Activated naive CD8-positive, alpha-beta T cell treated with anti-CD3 and anti-CD28 coated beads for 36 hours (primary cell): ENCODE data around the gene MCTP1. TPM values are rescaled to one million over a fixed set of nuclear protein-coding genes. Genes with fewer than 3 reads are reported as not detected.

Experiments
- DNase-seq: peaks from one replicate; pipeline ENCODE4 v3.0.0; 2021
- H3K27ac Mint-ChIP-seq: one replicate; pipeline ENCODE4 v1.8.0; 2022; ENCODE audit warnings: mild to moderate bottlenecking, moderate library complexity, mixed read lengths
- H3K27me3 Mint-ChIP-seq: one replicate; pipeline ENCODE4 v1.8.0; 2022; ENCODE audit warnings: mild to moderate bottlenecking, mixed read lengths
- H3K36me3 Mint-ChIP-seq: one replicate; pipeline ENCODE4 v1.8.0; 2021; ENCODE audit warnings: mild to moderate bottlenecking, mixed read lengths
- H3K4me1 Mint-ChIP-seq: one replicate; pipeline ENCODE4 v1.8.0; 2021; ENCODE audit warnings: mixed read lengths
- H3K4me3 Mint-ChIP-seq: one replicate; pipeline ENCODE4 v1.8.0; 2022; ENCODE audit warnings: mild to moderate bottlenecking, moderate library complexity, mixed read lengths
- H3K9me3 Mint-ChIP-seq: one replicate; pipeline ENCODE4 v1.8.0; 2022; ENCODE audit warnings: mixed read lengths
- total RNA-seq, 2 experiments: library from RNA; stranded (reverse); gene quantifications; one replicate each; pipeline ENCODE4 v1.2.3, GENCODE V29; 2021

The MCTP1 gene
- total RNA-seq = 1 to 10 TPM; 1.1 to 1.3 TPM

GRCh38 chr5:95284572-95285408, at the start of gene MCTP1:
Gene MCTP1 (minus strand): TSS chr5:95285094.
- Mint-ChIP-seq H3K36me3 (no peaks in the 10 kb centered on the region), H3K27me3 (peaks cover 71% of the 10 kb centered on the region), H3K9me3 (no peaks in the 10 kb centered on the region), H3K4me3 (peak within 1 kb of the TSS; percentile 56), H3K27ac (no peak within 1 kb of the TSS), H3K4me1 (peaks cover 9% of the 10 kb centered on the region)
- peak; percentile 18 for DNase-seq

DNA sequence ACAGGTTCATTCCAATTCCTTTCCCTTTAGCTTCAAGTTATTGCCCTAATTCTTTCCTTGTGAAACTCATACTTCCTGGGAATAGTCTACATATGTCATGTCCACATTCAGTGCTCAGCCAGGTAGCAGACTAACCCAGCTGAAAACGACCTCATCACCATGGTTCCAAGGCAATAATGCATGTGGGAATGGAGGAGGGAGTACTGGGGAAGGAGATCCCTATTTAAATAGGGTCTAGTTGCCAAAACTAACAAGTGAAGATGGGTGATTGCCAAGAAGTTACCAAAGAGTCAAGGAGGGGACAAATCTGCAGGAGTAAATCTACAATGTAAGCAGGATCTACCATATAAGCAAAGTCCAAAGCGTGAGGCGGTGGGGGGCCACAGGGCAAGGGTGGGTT, 47.3 kb upstream of the MCTP1 start:
- Mint-ChIP-seq H3K4me1 (no peaks in the 10 kb centered on the region), H3K27me3 (peaks cover 16% of the 10 kb centered on the region), H3K4me3 (no peak overlapping the region), H3K9me3 (peaks cover 1% of the 10 kb centered on the region), H3K36me3 (no peaks in the 10 kb centered on the region), H3K27ac (no peak overlapping the region)
- DNase-seq = no peak

DNA sequence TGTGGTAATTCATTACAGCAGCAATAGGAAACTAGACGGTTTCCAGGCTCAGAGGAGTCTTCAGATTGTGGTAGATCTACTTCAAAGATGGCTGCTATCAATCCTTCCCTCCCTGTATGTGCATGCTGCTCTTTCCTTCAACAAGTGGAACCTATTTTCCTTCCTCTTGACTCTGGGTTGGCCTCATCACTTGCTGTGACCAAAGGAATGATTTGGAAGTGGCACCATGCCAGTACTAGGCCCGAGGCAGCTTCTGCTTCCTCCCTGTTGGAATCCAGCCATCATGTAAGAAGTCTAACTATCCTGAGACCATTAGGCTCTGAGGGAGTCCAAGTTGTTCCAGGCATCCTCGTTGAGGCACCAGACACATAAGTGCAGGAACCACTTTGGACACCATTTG, 46.5 kb upstream of the MCTP1 start:
- no peak overlapping the region for H3K4me3 Mint-ChIP-seq
- no peak overlapping the region for H3K27ac Mint-ChIP-seq
- H3K36me3 Mint-ChIP-seq = no peaks in the 10 kb centered on the region
- peaks cover 14% of the 10 kb centered on the region for H3K27me3 Mint-ChIP-seq
- peaks cover 1% of the 10 kb centered on the region for H3K9me3 Mint-ChIP-seq
- no peak for DNase-seq
- H3K4me1 Mint-ChIP-seq = no peaks in the 10 kb centered on the region

DNA sequence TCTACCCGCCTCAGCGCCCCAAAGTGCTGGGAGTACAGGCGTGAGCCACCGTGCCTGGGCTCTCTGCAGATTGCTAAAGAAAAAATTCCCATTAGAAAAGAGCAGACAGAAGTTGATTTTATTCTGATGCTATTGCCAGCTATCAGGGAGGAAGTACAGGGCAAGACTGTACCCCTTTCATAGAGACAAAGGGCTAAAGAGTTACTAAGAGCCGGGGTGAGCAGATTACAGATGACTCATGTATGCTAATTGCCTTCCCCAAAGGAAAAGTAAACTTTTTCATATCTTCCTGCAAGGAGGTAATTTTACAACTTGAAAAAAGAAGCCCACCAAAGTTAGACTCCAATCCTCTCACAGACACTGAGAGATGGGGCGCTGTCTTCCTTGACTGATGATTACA, 42.3 kb upstream of the MCTP1 start:
- no peak for DNase-seq
- H3K36me3 Mint-ChIP-seq = no peaks in the 10 kb centered on the region
- H3K9me3 Mint-ChIP-seq = no peaks in the 10 kb centered on the region
- no peaks in the 10 kb centered on the region for H3K27me3 Mint-ChIP-seq
- H3K27ac Mint-ChIP-seq = no peak overlapping the region
- H3K4me1 Mint-ChIP-seq = no peaks in the 10 kb centered on the region
- no peak overlapping the region for H3K4me3 Mint-ChIP-seq

DNA sequence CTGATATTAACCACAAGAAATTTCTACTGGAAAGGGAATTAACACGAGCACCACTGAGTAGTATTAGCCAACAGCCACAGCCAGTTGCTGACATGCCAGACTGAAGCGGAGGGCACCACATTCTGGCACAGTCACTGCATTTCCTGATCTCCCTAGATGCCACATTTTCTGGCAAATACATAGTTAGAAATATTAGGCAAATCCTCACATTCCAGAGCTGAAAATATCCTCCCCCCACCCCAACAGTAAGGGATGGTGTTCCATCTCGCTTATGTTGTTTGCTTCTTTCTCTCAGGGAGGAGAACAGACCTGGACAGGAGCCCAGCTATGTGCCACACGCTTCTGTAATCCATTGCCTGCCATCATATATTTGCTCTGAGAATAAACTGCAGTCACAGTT, 32.8 kb upstream of the MCTP1 start:
- no peak overlapping the region for H3K27ac Mint-ChIP-seq
- no peaks in the 10 kb centered on the region for H3K36me3 Mint-ChIP-seq
- no peaks in the 10 kb centered on the region for H3K9me3 Mint-ChIP-seq
- no peaks in the 10 kb centered on the region for H3K4me1 Mint-ChIP-seq
- peaks cover 3% of the 10 kb centered on the region for H3K27me3 Mint-ChIP-seq
- H3K4me3 Mint-ChIP-seq = no peak overlapping the region
- no peak for DNase-seq

DNA sequence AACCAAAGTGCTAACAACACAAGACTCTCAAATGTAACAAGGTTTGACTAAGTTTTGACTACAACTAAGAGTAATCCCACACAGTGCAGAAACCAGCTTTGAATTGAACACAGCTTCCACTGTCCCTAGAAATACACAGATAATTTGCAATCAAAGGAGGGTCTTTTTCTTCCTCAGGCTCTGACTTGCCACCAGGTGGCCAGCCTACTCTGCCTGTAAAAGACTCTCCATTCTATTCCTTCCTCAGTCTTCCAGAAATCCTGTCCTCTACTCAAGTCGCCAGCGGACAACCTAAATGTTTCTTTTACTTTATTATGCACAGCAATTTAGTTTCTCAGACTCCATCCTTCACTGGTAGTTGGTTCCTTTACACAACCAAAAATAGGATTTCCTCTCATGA, 32.2 kb upstream of the MCTP1 start:
- peaks cover 3% of the 10 kb centered on the region for H3K9me3 Mint-ChIP-seq
- no peak overlapping the region for H3K4me3 Mint-ChIP-seq
- H3K4me1 Mint-ChIP-seq = no peaks in the 10 kb centered on the region
- DNase-seq = no peak
- H3K36me3 Mint-ChIP-seq = no peaks in the 10 kb centered on the region
- H3K27me3 Mint-ChIP-seq = peaks cover 3% of the 10 kb centered on the region
- no peak overlapping the region for H3K27ac Mint-ChIP-seq

DNA sequence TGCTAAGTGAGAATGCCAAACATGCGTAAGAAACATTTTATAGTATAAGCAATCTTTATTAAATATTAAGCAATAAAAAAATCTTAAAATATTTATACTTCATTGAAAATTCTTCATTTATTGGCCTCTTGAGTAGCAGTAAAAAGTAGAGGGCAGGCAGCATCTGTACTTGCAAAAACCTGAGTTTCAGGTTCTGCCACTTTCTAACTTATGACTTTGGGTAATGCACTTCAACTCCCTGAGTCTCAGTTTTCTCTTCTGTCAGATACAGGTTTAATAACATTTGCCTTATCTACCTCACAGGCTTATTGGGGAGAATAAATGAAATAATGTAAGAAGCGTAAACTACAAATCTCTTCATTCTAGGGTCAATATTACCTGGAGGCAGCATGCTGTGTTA, 19.8 kb upstream of the MCTP1 start:
- DNase-seq = no peak
- Mint-ChIP-seq H3K4me1 (no peaks in the 10 kb centered on the region), H3K27me3 (peaks cover 20% of the 10 kb centered on the region), H3K9me3 (no peaks in the 10 kb centered on the region), H3K4me3 (no peak overlapping the region), H3K27ac (no peak overlapping the region), H3K36me3 (no peaks in the 10 kb centered on the region)

DNA sequence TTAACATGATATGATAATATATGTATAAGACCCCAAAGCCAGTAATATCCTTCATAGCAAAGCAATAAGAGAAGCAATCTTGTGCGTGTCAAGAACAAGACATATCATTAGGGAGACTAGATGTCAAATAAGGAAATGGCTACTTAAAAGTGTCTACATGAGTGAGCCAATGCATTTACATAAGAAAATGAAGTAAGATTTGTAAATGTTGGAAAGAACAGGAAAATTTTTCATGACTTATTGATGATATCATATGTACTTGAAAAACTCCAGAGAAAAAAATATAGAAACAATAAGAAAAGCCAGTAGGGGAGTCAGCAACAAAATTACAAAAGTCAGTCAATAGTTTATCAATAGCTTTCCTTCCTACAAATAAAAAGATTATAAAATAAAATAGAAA, 13.8 kb upstream of the MCTP1 start:
- Mint-ChIP-seq H3K36me3 (no peaks in the 10 kb centered on the region), H3K9me3 (no peaks in the 10 kb centered on the region), H3K4me1 (no peaks in the 10 kb centered on the region), H3K27me3 (peaks cover 29% of the 10 kb centered on the region), H3K4me3 (no peak overlapping the region), H3K27ac (no peak overlapping the region)
- DNase-seq = no peak

- H3K36me3 Mint-ChIP-seq = no peaks in the 10 kb centered on the region
Measured at GRCh38 chr5:95296291-95296690, 11.4 kb upstream of the MCTP1 start.

DNA sequence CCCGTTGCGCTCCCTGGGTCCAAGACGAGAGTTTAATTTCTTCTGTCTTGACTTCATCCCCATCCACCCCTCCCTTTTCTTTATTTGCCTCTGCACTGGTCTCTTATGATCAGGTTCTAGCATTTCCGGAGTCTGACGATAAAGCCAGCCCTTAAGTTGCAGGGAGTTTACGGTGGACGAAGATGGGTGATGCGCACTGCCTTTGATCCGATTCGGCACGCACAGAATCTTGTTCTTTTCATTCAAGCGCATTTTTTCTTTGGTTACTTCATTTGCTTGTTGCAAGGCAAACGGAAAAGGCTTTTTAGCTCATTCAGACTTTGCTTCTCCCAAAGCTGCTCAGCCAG, 488 bp upstream of the MCTP1 start:
- H3K36me3 Mint-ChIP-seq = no peaks in the 10 kb centered on the region
- peaks cover 9% of the 10 kb centered on the region for H3K4me1 Mint-ChIP-seq
- H3K9me3 Mint-ChIP-seq = no peaks in the 10 kb centered on the region
- no peak overlapping the region for H3K27ac Mint-ChIP-seq
- peak overlapping the region; percentile 56 for H3K4me3 Mint-ChIP-seq
- peaks cover 74% of the 10 kb centered on the region for H3K27me3 Mint-ChIP-seq
- no peak for DNase-seq

More at GRCh38 chr5:95296291-95296690, 11.4 kb upstream of the MCTP1 start:
- Mint-ChIP-seq H3K27me3 (peaks cover 24% of the 10 kb centered on the region), H3K27ac (no peak overlapping the region), H3K4me1 (no peaks in the 10 kb centered on the region), H3K9me3 (no peaks in the 10 kb centered on the region), H3K4me3 (no peak overlapping the region)
- DNase-seq = no peak

DNA sequence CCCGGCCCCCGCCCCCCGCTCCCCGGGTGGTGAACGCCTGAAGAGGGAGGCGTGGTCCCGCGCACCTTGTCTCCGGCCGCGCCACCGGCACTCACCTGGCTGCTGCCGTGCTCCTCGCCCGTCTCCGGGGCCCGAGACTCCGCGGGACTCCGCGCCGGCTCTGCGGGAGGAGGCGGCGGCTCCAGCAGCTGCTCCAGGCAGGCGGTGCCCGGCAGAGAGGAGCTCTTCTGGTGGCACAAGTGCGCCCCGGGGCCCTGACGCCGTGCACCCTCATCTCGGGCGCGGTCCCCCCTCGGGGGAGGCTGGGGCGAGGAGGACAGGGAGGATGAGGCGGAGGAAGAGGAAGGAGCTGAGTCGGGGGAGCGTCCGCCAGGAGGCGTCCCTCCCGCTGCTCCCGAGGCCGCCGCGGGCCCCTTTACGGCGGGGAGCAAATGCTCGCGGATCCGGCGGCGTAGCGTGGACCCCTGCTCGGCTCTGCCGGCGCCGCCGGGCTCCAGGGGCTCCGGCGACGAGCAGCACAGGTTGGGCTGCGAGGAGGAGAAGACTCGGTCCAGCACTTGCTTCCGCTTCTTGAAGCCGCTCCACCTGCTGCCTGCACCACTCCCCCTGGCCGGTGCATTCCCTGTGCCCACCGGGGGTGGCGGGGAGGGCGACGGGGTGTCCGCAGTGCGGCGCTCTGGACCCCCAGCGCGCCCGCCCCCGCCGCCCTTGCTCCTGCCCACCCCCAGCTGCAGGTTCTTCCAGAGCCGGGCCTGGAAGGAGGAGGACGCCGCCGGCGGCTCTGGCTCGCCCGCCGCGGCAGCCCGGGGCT, 928 bp downstream of the MCTP1 start:
- peak; percentile 35 for DNase-seq
- peaks cover 70% of the 10 kb centered on the region for H3K27me3 Mint-ChIP-seq
- peak overlapping the region; percentile 47 for H3K4me3 Mint-ChIP-seq
- H3K9me3 Mint-ChIP-seq = no peaks in the 10 kb centered on the region
- no peak overlapping the region for H3K27ac Mint-ChIP-seq
- H3K36me3 Mint-ChIP-seq = no peaks in the 10 kb centered on the region
- peaks cover 9% of the 10 kb centered on the region for H3K4me1 Mint-ChIP-seq

- no peaks in the 10 kb centered on the region for H3K36me3 Mint-ChIP-seq
- no peak overlapping the region for H3K27ac Mint-ChIP-seq
- no peaks in the 10 kb centered on the region for H3K9me3 Mint-ChIP-seq
- no peak for DNase-seq
- H3K27me3 Mint-ChIP-seq = peaks cover 65% of the 10 kb centered on the region
- H3K4me3 Mint-ChIP-seq = peak overlapping the region; percentile 19
- H3K4me1 Mint-ChIP-seq = peaks cover 9% of the 10 kb centered on the region
Measured at GRCh38 chr5:95283022-95283615, 1.8 kb downstream of the MCTP1 start.

GRCh38 chr5:95281226-95281625, 3.7 kb downstream of the MCTP1 start:
- no peaks in the 10 kb centered on the region for H3K36me3 Mint-ChIP-seq
- H3K27me3 Mint-ChIP-seq = peaks cover 48% of the 10 kb centered on the region

GRCh38 chr5:95280401-95281095, 4.3 kb downstream of the MCTP1 start:
- H3K36me3 Mint-ChIP-seq = no peaks in the 10 kb centered on the region
- no peaks in the 10 kb centered on the region for H3K9me3 Mint-ChIP-seq
- peaks cover 9% of the 10 kb centered on the region for H3K4me1 Mint-ChIP-seq
- DNase-seq = no peak
- no peak overlapping the region for H3K4me3 Mint-ChIP-seq
- H3K27ac Mint-ChIP-seq = no peak overlapping the region
- H3K27me3 Mint-ChIP-seq = peaks cover 46% of the 10 kb centered on the region

More at GRCh38 chr5:95281226-95281625, 3.7 kb downstream of the MCTP1 start:
- no peak for DNase-seq
- Mint-ChIP-seq H3K4me3 (no peak overlapping the region), H3K27ac (no peak overlapping the region), H3K4me1 (peaks cover 9% of the 10 kb centered on the region), H3K9me3 (no peaks in the 10 kb centered on the region)

DNA sequence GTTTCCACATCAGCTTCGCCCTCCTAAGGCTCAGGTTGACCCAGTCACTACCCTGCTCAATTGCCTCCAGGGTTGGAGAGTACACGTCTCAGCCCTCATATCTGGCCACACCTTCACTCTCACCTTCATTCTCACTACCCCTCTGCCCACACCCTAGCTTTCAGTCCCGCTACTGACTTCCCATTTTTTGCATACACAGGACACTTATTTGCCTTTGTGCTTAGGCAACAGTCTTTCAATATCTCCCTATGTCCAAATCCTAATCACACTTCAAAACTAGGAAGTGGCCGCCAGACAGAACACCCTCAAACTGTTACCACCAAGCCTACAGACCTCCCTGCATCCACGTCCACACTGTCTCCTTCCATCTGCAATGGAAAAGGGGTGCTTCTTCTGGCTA, 10.9 kb downstream of the MCTP1 start:
- peaks cover 12% of the 10 kb centered on the region for H3K27me3 Mint-ChIP-seq

More for the DNA sequence above, 10.9 kb downstream of the MCTP1 start:
- Mint-ChIP-seq H3K9me3 (no peaks in the 10 kb centered on the region), H3K36me3 (no peaks in the 10 kb centered on the region), H3K27ac (no peak overlapping the region), H3K4me1 (no peaks in the 10 kb centered on the region), H3K4me3 (no peak overlapping the region)
- no peak for DNase-seq
